HepG2 (cell line): Measurements from ENCODE around the gene PNPLA3.

Source experiments
- GABPA ChIP-seq, 2 experiments: IDR thresholded peaks; 2 replicates each; pipeline ENCODE4 v1.6.1; 2011 to 2016; ENCODE audit warnings: low read depth in 2 of 2, low read length in 1 of 2, missing biosample characterization in 1 of 2, missing genetic modification characterization in 1 of 2
- HOXA7 ChIP-seq: sonication (generic); formaldehyde crosslinking; IDR thresholded peaks from 2 replicates; pipeline ENCODE4 v1.8.1; 2022; ENCODE audit warnings: mild to moderate bottlenecking, missing genetic modification reagents, moderate library complexity
- ZNF331 ChIP-seq: sonication (generic); formaldehyde crosslinking; IDR thresholded peaks from 2 replicates; pipeline ENCODE4 v1.4.0; 2020; ENCODE audit warnings: missing genetic modification reagents
- ZNF768 ChIP-seq: sonication (generic); formaldehyde crosslinking; IDR thresholded peaks from 2 replicates; pipeline ENCODE4 v1.4.0; 2020; ENCODE audit warnings: missing genetic modification reagents
- ZNF883 ChIP-seq: sonication (generic); formaldehyde crosslinking; IDR thresholded peaks from 2 replicates; pipeline ENCODE4 v1.5.1; 2020; ENCODE audit warnings: mild to moderate bottlenecking, missing genetic modification reagents; ENCODE audit errors: not compliant biosample characterization
- TF ChIP-seq, protein P1 (sequence below): sonication (generic); formaldehyde crosslinking; IDR thresholded peaks from 2 replicates; pipeline ENCODE4 v1.8.1; 2023; ENCODE audit warnings: mild to moderate bottlenecking, inconsistent platforms, moderate library complexity, missing genetic modification reagents, borderline replicate concordance
- TF ChIP-seq, protein P2 (sequence below): sonication (generic); formaldehyde crosslinking; IDR thresholded peaks from 2 replicates; pipeline ENCODE4 v1.5.0; 2020; ENCODE audit warnings: mild to moderate bottlenecking, missing genetic modification reagents, moderate library complexity
- TF ChIP-seq, protein P3 (sequence below), 2 experiments: sonication (generic) in 1 of 2; formaldehyde crosslinking in 1 of 2; IDR thresholded peaks; 2 replicates each; pipeline versions ENCODE4 v1.4.0 to v1.6.1; 2018 to 2020; ENCODE audit warnings: missing genetic modification reagents in 2 of 2, borderline replicate concordance in 1 of 2, low read depth in 1 of 2, mild to moderate bottlenecking in 1 of 2, missing biosample characterization in 1 of 2
- TF ChIP-seq, protein P4 (sequence below): sonication (generic); formaldehyde crosslinking; conservative IDR thresholded peaks from 2 replicates; pipeline ENCODE4 v1.8.0; 2022; ENCODE audit warnings: mild to moderate bottlenecking, moderate library complexity, missing genetic modification reagents

DNA sequence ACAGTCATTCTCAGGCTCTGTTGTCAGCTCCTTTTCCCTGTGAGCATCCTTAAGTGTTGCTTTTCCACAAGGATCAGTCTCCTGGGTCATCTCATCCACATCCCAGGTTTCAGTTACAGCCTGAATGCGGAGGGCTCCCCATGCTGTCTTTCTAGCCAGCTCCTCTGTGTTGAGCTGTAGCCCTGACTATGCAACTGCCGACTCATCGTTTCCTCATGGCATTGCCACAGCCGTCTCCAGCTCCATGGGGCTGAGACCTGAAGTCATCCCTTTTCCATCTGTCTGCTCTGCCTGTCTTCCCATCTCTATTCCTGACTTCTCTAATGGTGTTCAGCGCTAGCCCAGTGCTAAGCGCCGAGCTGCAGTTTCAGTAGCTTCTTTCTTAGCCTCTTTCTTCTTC, 43.5 kb downstream of the PNPLA3 start:
- TF ChIP-seq, protein P1, sequence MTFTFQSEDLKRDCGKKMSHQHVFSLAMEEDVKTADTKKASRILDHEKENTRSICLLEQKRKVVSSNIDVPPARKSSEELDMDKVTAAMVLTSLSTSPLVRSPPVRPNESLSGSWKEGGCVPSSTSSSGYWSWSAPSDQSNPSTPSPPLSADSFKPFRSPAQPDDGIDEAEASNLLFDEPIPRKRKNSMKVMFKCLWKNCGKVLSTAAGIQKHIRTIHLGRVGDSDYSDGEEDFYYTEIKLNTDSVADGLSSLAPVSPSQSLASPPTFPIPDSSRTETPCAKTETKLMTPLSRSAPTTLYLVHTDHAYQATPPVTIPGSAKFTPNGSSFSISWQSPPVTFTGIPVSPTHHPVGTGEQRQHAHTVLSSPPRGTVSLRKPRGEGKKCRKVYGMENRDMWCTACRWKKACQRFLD (CRISPR knock-in tag) = no peak
- TF ChIP-seq HOXA7 (CRISPR knock-in tag) = no peak
- no peak for TF ChIP-seq ZNF768 (CRISPR knock-in tag)
- no peak for TF ChIP-seq ZNF883 (CRISPR knock-in tag)
- TF ChIP-seq, protein P2, sequence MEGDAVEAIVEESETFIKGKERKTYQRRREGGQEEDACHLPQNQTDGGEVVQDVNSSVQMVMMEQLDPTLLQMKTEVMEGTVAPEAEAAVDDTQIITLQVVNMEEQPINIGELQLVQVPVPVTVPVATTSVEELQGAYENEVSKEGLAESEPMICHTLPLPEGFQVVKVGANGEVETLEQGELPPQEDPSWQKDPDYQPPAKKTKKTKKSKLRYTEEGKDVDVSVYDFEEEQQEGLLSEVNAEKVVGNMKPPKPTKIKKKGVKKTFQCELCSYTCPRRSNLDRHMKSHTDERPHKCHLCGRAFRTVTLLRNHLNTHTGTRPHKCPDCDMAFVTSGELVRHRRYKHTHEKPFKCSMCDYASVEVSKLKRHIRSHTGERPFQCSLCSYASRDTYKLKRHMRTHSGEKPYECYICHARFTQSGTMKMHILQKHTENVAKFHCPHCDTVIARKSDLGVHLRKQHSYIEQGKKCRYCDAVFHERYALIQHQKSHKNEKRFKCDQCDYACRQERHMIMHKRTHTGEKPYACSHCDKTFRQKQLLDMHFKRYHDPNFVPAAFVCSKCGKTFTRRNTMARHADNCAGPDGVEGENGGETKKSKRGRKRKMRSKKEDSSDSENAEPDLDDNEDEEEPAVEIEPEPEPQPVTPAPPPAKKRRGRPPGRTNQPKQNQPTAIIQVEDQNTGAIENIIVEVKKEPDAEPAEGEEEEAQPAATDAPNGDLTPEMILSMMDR (CRISPR knock-in tag) = no peak
- TF ChIP-seq, protein P3, sequence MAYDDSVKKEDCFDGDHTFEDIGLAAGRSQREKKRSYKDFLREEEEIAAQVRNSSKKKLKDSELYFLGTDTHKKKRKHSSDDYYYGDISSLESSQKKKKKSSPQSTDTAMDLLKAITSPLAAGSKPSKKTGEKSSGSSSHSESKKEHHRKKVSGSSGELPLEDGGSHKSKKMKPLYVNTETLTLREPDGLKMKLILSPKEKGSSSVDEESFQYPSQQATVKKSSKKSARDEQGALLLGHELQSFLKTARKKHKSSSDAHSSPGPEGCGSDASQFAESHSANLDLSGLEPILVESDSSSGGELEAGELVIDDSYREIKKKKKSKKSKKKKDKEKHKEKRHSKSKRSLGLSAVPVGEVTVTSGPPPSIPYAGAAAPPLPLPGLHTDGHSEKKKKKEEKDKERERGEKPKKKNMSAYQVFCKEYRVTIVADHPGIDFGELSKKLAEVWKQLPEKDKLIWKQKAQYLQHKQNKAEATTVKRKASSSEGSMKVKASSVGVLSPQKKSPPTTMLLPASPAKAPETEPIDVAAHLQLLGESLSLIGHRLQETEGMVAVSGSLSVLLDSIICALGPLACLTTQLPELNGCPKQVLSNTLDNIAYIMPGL (CRISPR knock-in tag; IDR thresholded peaks at IDR 0.05; ENCODE audit: borderline replicate concordance in 1 of 2, low read depth in 1 of 2) = no peak
- no peak for TF ChIP-seq GABPA (IDR thresholded peaks at IDR 0.05; ENCODE audit: low read depth, low read length)
- no peak for TF ChIP-seq GABPA (CRISPR knock-in tag; IDR thresholded peaks at IDR 0.05; ENCODE audit: low read depth)
- no peak for TF ChIP-seq ZNF331 (CRISPR knock-in tag)
- TF ChIP-seq, protein P4, sequence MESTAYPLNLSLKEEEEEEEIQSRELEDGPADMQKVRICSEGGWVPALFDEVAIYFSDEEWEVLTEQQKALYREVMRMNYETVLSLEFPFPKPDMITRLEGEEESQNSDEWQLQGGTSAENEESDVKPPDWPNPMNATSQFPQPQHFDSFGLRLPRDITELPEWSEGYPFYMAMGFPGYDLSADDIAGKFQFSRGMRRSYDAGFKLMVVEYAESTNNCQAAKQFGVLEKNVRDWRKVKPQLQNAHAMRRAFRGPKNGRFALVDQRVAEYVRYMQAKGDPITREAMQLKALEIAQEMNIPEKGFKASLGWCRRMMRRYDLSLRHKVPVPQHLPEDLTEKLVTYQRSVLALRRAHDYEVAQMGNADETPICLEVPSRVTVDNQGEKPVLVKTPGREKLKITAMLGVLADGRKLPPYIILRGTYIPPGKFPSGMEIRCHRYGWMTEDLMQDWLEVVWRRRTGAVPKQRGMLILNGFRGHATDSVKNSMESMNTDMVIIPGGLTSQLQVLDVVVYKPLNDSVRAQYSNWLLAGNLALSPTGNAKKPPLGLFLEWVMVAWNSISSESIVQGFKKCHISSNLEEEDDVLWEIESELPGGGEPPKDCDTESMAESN (CRISPR knock-in tag) = no peak
